Right lobe of liver (tissue), 6 donors: ENCODE results near the gene CLN3. TPM values are rescaled to one million over a fixed set of nuclear protein-coding genes. Genes with fewer than 3 reads are reported as not detected.
"Not testable (repeated sequence)": the region's sequence is repeated elsewhere in the genome, so short reads cannot be mapped to it uniquely, and the experiment has no call there.

Experiments used
- ATAC-seq, 4 donors: fragments of 200-7000 bp; cut with Tn5 transposase; one replicate each; pipeline ENCODE4 v1.9.1; 2020; ENCODE audit warnings: mild to moderate bottlenecking in 4 of 4, moderate library complexity in 4 of 4
- DNase-seq, 3 donors: peaks; one replicate each; pipeline ENCODE4 v3.0.0-alpha.2; 2020
- H3K27ac ChIP-seq, 3 donors: fragments of 200-600 bp; one replicate each; pipeline ENCODE4 v1.8.0; 2022
- H3K27me3 ChIP-seq, 2 donors: fragments of 200-600 bp; one replicate each; pipeline ENCODE4 v1.8.0; 2022
- H3K36me3 ChIP-seq, 4 donors: fragments of 200-600 bp; sonication (generic) in 1 of 4; one replicate each; pipeline versions ENCODE4 v1.5.1 to v1.8.0; 2017 to 2022; ENCODE audit warnings: control low read depth in 1 of 4
- H3K4me1 ChIP-seq, 4 donors: fragments of 200-600 bp; sonication (generic) in 1 of 4; one replicate each; pipeline versions ENCODE4 v1.5.1 to v1.8.0; 2017 to 2022; ENCODE audit warnings: control low read depth in 1 of 4
- H3K4me3 ChIP-seq, 3 donors: fragments of 200-600 bp; one replicate each; pipeline ENCODE4 v1.8.0; 2022
- H3K9me3 ChIP-seq, 4 donors: fragments of 200-600 bp; sonication (generic) in 1 of 4; one replicate each; pipeline versions ENCODE4 v1.5.1 to v1.8.0; 2017 to 2022; ENCODE audit warnings: control low read depth in 1 of 4
- CTCF ChIP-seq, 4 donors: fragments of 200-600 bp in 3 of 4; fragments of 450-650 bp in 1 of 4; IDR thresholded peaks; one replicate each; pipeline versions ENCODE4 v1.5.1 to v1.8.0; 2016 to 2022; ENCODE audit warnings: antibody characterized with exemption in 4 of 4, mild to moderate bottlenecking in 2 of 4
- POLR2A ChIP-seq: fragments of 450-650 bp; IDR thresholded peaks from one replicate; pipeline ENCODE4 v1.6.1; 2017; ENCODE audit warnings: antibody characterized with exemption, mild to moderate bottlenecking
- WGBS: methylation state at CpG from one replicate; pipeline ENCODE4 v1.1.6; 2018; ENCODE audit warnings: low coverage, low lambda C conversion rate; ENCODE audit not compliant: insufficient coverage; ENCODE audit errors: missing lambda C conversion rate; 5-methylcytosine and 5-hydroxymethylcytosine counted together
- intact Hi-C, 2 donors: fragments of 100-400 bp; cut with DNase I; formaldehyde crosslinking; loops; one replicate each; pipeline versions ENCODE4 v1.11.2 to v1.14.1; 2022
- total RNA-seq, 6 experiments: library from RNA; depleted of rRNA in 2 of 6; stranded (reverse); fragments of >200 nt in 2 of 6; fragmentation: NEBNext Ultra II Directional in 3 of 6; extraction: Animal tissue kit (Norgen Biotek cat#: 25700) in 3 of 6; gene quantifications; one replicate each; pipeline versions ENCODE4 v1.1.0 to v1.2.4, GENCODE V29; 2016 to 2023
- donor health status: DM: no; HTN: yes; CAD: no.
- donor health status: DM: no; HTN: no; CAD: no.
- donor health status: DM: no; HTN: no; CAD: no.
- donor health status: DM: no; HTN: yes; CAD: no.
- donor health status: DM: no; HTN: yes; CAD: no.

Gene CLN3
- total RNA-seq, 6 experiments from 2014 or later = 16.5 to 47.8 (median 30.7) TPM

GRCh38 chr16:28502290-28502689 lies 10.4 kb upstream of the CLN3 start:
- H3K27ac ChIP-seq = no peak overlapping the region
- peaks cover 0 to 26% (median 6%) of the 10 kb centered on the region in 4 donors for H3K4me1 ChIP-seq
- no peak for TF ChIP-seq POLR2A
- TF ChIP-seq CTCF (IDR thresholded peaks at IDR 0.05) = no peak
- H3K36me3 ChIP-seq = peaks cover 0 to 9% (median 0%) of the 10 kb centered on the region in 4 donors
- ATAC-seq = no peak
- H3K4me3 ChIP-seq = no peak overlapping the region
- WGBS = 83% methylated on average over 2 of the region's 2 CpGs
- DNase-seq = no peak
- no peaks in the 10 kb centered on the region for H3K27me3 ChIP-seq
- intact Hi-C loops = no loop called here
- no peaks in the 10 kb centered on the region for H3K9me3 ChIP-seq

GRCh38 chr16:28501258-28502232 lies 9.7 kb upstream of the CLN3 start:
- 72% methylated on average over 11 of the region's 19 CpGs for WGBS
- no peak for TF ChIP-seq CTCF (IDR thresholded peaks at IDR 0.05)
- no peak for TF ChIP-seq POLR2A
- ATAC-seq = no peak
- Histone ChIP-seq H3K27ac (no peak overlapping the region), H3K4me1 (peaks cover 0 to 19% (median 6%) of the 10 kb centered on the region in 4 donors), H3K27me3 (no peaks in the 10 kb centered on the region), H3K9me3 (no peaks in the 10 kb centered on the region), H3K36me3 (peaks cover 0 to 9% (median 0%) of the 10 kb centered on the region in 4 donors), H3K4me3 (no peak overlapping the region)
- intact Hi-C loops = no loop called here
- no peak for DNase-seq

GRCh38 chr16:28500476-28501180 lies 8.8 kb upstream of the CLN3 start:
- H3K4me1 ChIP-seq, DNase-seq, H3K27me3 ChIP-seq, ATAC-seq, H3K27ac ChIP-seq, H3K36me3 ChIP-seq, H3K4me3 ChIP-seq, intact Hi-C loops, H3K9me3 ChIP-seq: not testable (repeated sequence)
- WGBS = 80% methylated on average over 10 of the region's 18 CpGs

- intact Hi-C loops = loop anchor here in 1 of 2 donors (10.0 kb wide), 1 partner anchor 55 kb away; the partner anchor contains the start of gene SGF29
- no peak for ATAC-seq
- Histone ChIP-seq H3K4me1 (peaks cover 0 to 2% (median under 1%) of the 10 kb centered on the region in 4 donors), H3K36me3 (peaks cover 0 to 9% (median 0%) of the 10 kb centered on the region in 4 donors), H3K27ac (no peak overlapping the region), H3K9me3 (no peaks in the 10 kb centered on the region), H3K27me3 (no peaks in the 10 kb centered on the region), H3K4me3 (no peak overlapping the region)
- no peak for TF ChIP-seq POLR2A
- TF ChIP-seq CTCF (IDR thresholded peaks at IDR 0.05) = no peak
- 84% methylated on average over 6 of the region's 10 CpGs for WGBS
- DNase-seq = no peak
These were observed 8.0 kb upstream of the CLN3 start for GRCh38 chr16:28499854-28500253.
